ENCODE results near the gene SEC63.
A peak's percentile ranks its signal among the peaks of the same experiment; 100 is the strongest.

The SEC63 gene

GRCh38 chr6:107849325-107849724, 108.7 kb downstream of the SEC63 start:
- Histone ChIP-seq H3K9me3 (no peaks in the 10 kb centered on the region), H3K27ac (no peak overlapping the region), H3K36me3 (no peaks in the 10 kb centered on the region), H3K27me3 (peaks cover 0 to 10% of the 10 kb centered on the region in 2 donors), H3K4me3 (no peak overlapping the region), H3K4me1 (peaks cover 0 to 11% (median 9%) of the 10 kb centered on the region in 4 donors)
- intact Hi-C loops (cut with DNase I; ENCODE audit: low total_unique reads), result loop anchor here (5.0 kb wide), 1 partner anchor 172 kb away; no protein-coding TSS in a partner anchor
- no peak for DNase-seq
- TF ChIP-seq CTCF (IDR thresholded peaks at IDR 0.05), result no peak

GRCh38 chr6:107847844-107848802, 109.9 kb downstream of the SEC63 start:
- peak; percentile 87 to 91 for TF ChIP-seq CTCF (IDR thresholded peaks at IDR 0.05)
- no peaks in the 10 kb centered on the region for H3K9me3 ChIP-seq
- intact Hi-C loops (cut with DNase I; ENCODE audit: low total_unique reads), result loop anchor here (5.0 kb wide), 1 partner anchor 171 kb away; no protein-coding TSS in a partner anchor
- peaks cover 0 to 13% of the 10 kb centered on the region in 2 donors for H3K27me3 ChIP-seq
- H3K4me3 ChIP-seq, result peak overlapping the region; percentile 44 to 52
- H3K4me1 ChIP-seq, result peaks cover 0 to 11% (median 9%) of the 10 kb centered on the region in 4 donors
- DNase-seq, result peak; percentile 72 to 87
- no peaks in the 10 kb centered on the region for H3K36me3 ChIP-seq
- H3K27ac ChIP-seq, result no peak overlapping the region

- Histone ChIP-seq H3K4me1 (peaks cover 0 to 11% (median 9%) of the 10 kb centered on the region in 4 donors), H3K27ac (no peak overlapping the region), H3K36me3 (no peaks in the 10 kb centered on the region), H3K4me3 (no peak overlapping the region), H3K27me3 (peaks cover 0 to 13% of the 10 kb centered on the region in 2 donors), H3K9me3 (no peaks in the 10 kb centered on the region)
- no peak for DNase-seq
- TF ChIP-seq CTCF (IDR thresholded peaks at IDR 0.05), result no peak
- intact Hi-C loops (cut with DNase I; ENCODE audit: low total_unique reads), result loop anchor here (5.0 kb wide), 1 partner anchor 169 kb away; no protein-coding TSS in a partner anchor
Measured at GRCh38 chr6:107846262-107846795, 111.7 kb downstream of the SEC63 start.

GRCh38 chr6:107845777-107846176, 112.2 kb downstream of the SEC63 start:
- Histone ChIP-seq H3K4me3 (no peak overlapping the region), H3K4me1 (peaks cover 0 to 11% (median 9%) of the 10 kb centered on the region in 4 donors)
- intact Hi-C loops (cut with DNase I; ENCODE audit: low total_unique reads), result loop anchor here (5.0 kb wide), 1 partner anchor 168 kb away; no protein-coding TSS in a partner anchor

GRCh38 chr6:107843400-107843799, 114.6 kb downstream of the SEC63 start:
- TF ChIP-seq CTCF (IDR thresholded peaks at IDR 0.05), result no peak
- Histone ChIP-seq H3K9me3 (no peaks in the 10 kb centered on the region), H3K4me1 (peaks cover 0 to 7% (median 6%) of the 10 kb centered on the region in 4 donors), H3K27me3 (peaks cover 0 to 13% of the 10 kb centered on the region in 2 donors), H3K27ac (no peak overlapping the region), H3K36me3 (no peaks in the 10 kb centered on the region), H3K4me3 (no peak overlapping the region)
- no peak for DNase-seq
- intact Hi-C loops (cut with DNase I; ENCODE audit: low total_unique reads), result no loop called here

More at GRCh38 chr6:107845777-107846176, 112.2 kb downstream of the SEC63 start:
- TF ChIP-seq CTCF (IDR thresholded peaks at IDR 0.05), result no peak
- DNase-seq, result no peak
- H3K27me3 ChIP-seq, result peaks cover 0 to 13% of the 10 kb centered on the region in 2 donors
- H3K27ac ChIP-seq, result no peak overlapping the region
- no peaks in the 10 kb centered on the region for H3K36me3 ChIP-seq
- H3K9me3 ChIP-seq, result no peaks in the 10 kb centered on the region

All from tibial artery (tissue), 4 donors.